HUES6 (cell line): ENCODE measurements around the gene NEK10.

Source experiments
- H3K27ac ChIP-seq: 2 replicates; pipeline ENCODE4 v1.7.0; 2013; ENCODE audit warnings: low read depth, mild to moderate bottlenecking, low read length, inconsistent platforms
- H3K27me3 ChIP-seq: 2 replicates; pipeline ENCODE4 v1.6.1; 2013; ENCODE audit warnings: low read length; ENCODE audit not compliant: control insufficient read depth, insufficient read depth
- H3K36me3 ChIP-seq: 2 replicates; pipeline ENCODE4 v1.6.1; 2013; ENCODE audit warnings: low read length; ENCODE audit not compliant: control insufficient read depth, insufficient read depth
- H3K4me1 ChIP-seq: 2 replicates; pipeline ENCODE4 v1.6.1; 2013; ENCODE audit warnings: low read length; ENCODE audit not compliant: control insufficient read depth, insufficient read depth
- H3K4me3 ChIP-seq: 2 replicates; pipeline ENCODE4 v1.5.1; 2013; ENCODE audit warnings: low read depth, low read length
- H3K9ac ChIP-seq: one replicate; pipeline ENCODE4 v1.6.1; 2013; ENCODE audit warnings: mild to moderate bottlenecking, low read length
- H3K9me3 ChIP-seq: 2 replicates; pipeline ENCODE4 v1.6.1; 2013; ENCODE audit warnings: low read depth, low read length; ENCODE audit not compliant: control insufficient read depth, insufficient read depth

The NEK10 gene

DNA sequence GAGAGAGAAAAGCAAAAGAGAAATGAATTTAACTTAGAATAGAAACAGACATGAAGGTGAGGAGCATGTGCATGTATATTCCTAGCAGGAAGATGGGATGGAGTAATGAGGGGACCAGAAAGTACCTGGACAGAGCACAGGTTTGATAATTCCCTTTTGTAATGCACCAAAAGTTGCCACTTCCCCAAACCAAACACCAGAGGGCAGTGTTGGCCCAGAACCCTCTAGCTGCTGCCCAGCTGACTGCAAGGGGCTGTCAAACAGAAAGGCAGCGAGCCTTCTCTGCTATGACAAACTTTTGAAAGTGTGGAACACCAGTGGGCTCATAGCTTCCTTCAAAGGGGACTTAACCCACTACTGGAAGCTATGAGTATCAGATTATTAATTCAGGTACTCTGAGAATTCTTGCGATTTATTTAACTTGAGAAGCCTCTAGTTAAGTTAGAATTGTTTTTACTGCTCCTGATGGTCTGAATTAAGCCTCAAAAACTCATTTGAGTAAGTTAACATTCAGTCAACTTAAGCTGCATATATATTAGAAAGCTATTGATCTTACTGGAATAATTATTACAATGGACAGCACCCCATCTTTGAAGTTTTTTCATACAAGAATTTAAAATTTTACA, 234.9 kb downstream of the NEK10 start:
- Histone ChIP-seq H3K27ac (no peak overlapping the region), H3K9me3 (no peaks in the 10 kb centered on the region), H3K9ac (no peak overlapping the region), H3K4me1 (no peaks in the 10 kb centered on the region), H3K4me3 (no peak overlapping the region), H3K36me3 (no peaks in the 10 kb centered on the region), H3K27me3 (no peaks in the 10 kb centered on the region)

DNA sequence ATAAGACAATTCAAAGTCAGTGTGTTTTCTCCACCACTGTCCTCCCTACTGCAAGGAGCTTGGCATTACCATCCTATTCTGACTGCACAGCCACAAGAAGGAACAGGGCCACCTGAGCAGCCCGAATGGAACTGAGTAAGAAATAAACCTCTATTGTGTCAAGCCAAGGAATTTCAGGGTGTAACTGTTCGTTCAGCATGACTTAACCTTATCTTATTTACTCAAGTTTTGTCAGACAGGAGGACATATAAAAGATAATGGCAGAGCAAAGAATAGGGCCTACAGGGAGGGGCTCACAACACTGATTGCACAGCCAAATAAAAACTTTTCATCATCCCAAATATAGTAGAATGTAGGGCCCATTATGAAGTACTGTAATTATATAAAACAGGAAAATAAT, 236.1 kb downstream of the NEK10 start:
- H3K9me3 ChIP-seq = no peaks in the 10 kb centered on the region
- H3K27ac ChIP-seq = no peak overlapping the region
- no peaks in the 10 kb centered on the region for H3K27me3 ChIP-seq
- H3K9ac ChIP-seq = no peak overlapping the region
- no peaks in the 10 kb centered on the region for H3K36me3 ChIP-seq
- no peaks in the 10 kb centered on the region for H3K4me1 ChIP-seq
- no peak overlapping the region for H3K4me3 ChIP-seq

DNA sequence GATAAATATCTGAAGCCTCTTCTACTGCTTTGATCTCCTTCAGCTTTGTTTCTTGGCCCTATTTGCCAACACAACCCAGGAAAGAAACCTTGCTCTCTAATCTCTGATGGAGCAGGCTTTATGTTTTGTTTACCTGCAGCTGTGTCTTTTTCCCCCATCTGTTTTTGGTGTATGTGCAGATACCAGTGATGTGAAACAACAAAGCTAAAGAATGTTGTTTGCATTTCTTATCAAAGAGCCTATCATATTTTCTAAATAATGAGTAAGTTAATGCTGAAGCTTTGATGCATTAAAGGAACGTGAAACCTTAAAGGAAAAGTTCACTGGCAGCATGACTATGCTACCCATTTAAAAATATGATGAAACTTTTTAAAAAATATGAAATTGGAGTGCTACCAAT, 238.4 kb downstream of the NEK10 start:
- H3K9ac ChIP-seq = no peak overlapping the region
- H3K9me3 ChIP-seq = no peaks in the 10 kb centered on the region

GRCh38 chr3:27127879-27128278, 241.3 kb downstream of the NEK10 start:
- Histone ChIP-seq H3K27me3 (no peaks in the 10 kb centered on the region), H3K9ac (no peak overlapping the region), H3K4me1 (0 out of 2 replicates have a peak, but pooled peaks cover 4% of the 10 kb centered on the region), H3K9me3 (no peaks in the 10 kb centered on the region), H3K36me3 (no peaks in the 10 kb centered on the region), H3K4me3 (no peak overlapping the region), H3K27ac (no peak overlapping the region)

More for the DNA sequence above, 238.4 kb downstream of the NEK10 start:
- Histone ChIP-seq H3K27ac (no peak overlapping the region), H3K4me3 (no peak overlapping the region), H3K36me3 (no peaks in the 10 kb centered on the region), H3K4me1 (no peaks in the 10 kb centered on the region), H3K27me3 (no peaks in the 10 kb centered on the region)

DNA sequence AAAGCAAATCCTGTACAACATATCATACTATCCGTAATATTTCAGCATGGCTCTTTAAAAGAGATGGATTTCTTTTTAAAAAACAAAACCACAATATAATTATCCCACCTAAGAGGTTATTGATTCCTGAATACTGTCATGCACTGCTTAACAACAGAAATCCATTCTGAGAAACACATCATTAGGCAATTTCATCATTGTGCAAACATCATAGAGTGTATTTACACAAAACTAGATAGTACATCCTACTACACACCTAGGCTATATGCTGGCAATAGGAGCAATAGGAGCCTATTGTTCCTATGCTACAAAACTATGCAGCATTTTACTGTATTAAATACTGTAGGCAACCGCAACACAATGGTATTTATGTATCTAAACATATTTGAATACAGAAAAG, 242.0 kb downstream of the NEK10 start:
- Histone ChIP-seq H3K4me1 (0 out of 2 replicates have a peak, but pooled peaks cover 4% of the 10 kb centered on the region), H3K36me3 (no peaks in the 10 kb centered on the region), H3K9ac (no peak overlapping the region), H3K27me3 (no peaks in the 10 kb centered on the region), H3K27ac (no peak overlapping the region), H3K4me3 (no peak overlapping the region), H3K9me3 (no peaks in the 10 kb centered on the region)

DNA sequence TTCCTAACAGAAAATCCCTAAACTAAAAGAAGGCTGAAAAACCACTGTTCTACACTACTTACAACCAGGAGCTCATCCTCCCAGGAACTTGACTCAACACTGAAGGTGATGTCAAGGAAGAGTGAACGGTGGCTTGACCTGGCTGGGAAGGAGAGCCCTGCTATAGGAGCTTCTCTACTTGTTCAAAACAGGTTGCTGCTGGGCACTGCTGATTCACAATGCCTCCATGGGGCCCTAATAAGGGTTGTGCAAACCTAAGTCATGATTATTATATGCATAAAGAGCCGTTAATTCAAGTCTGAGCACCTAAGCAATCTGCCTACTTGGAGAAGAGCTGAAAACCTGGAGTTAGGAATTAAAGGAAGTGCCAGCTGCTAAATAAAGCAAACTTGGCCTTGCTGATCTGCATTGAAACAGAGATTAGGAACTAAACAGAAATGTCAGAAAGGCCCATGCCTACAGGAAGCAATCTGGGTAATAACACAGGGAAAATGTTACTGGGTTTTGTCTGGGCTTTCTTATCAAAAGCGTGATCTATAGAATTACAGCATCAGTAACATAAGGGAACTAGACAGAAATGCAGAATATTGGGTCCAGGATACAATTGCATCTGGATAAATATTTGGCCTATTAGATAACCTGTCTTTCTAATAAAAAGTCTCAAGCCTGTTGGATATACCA, 243.2 kb downstream of the NEK10 start:
- Histone ChIP-seq H3K36me3 (no peaks in the 10 kb centered on the region), H3K9me3 (peaks cover 5% of the 10 kb centered on the region; the same call in 1 of the 2 replicates), H3K4me1 (0 out of 2 replicates have a peak, but pooled peaks cover 4% of the 10 kb centered on the region), H3K9ac (no peak overlapping the region), H3K4me3 (no peak overlapping the region), H3K27ac (no peak overlapping the region), H3K27me3 (no peaks in the 10 kb centered on the region)

- peaks cover 6% of the 10 kb centered on the region; the same call in 1 of the 2 replicates for H3K9me3 ChIP-seq
- H3K4me1 ChIP-seq = 0 out of 2 replicates have a peak, but pooled peaks cover 6% of the 10 kb centered on the region
- no peaks in the 10 kb centered on the region for H3K27me3 ChIP-seq
- H3K4me3 ChIP-seq = no peak overlapping the region
- no peaks in the 10 kb centered on the region for H3K36me3 ChIP-seq
- no peak overlapping the region for H3K27ac ChIP-seq
- H3K9ac ChIP-seq = no peak overlapping the region
Measured at GRCh38 chr3:27119639-27120038, 249.5 kb downstream of the NEK10 start.

GRCh38 chr3:27115352-27115751, 253.8 kb downstream of the NEK10 start:
- peaks cover 11% of the 10 kb centered on the region; the same call in 1 of the 2 replicates for H3K4me1 ChIP-seq

DNA sequence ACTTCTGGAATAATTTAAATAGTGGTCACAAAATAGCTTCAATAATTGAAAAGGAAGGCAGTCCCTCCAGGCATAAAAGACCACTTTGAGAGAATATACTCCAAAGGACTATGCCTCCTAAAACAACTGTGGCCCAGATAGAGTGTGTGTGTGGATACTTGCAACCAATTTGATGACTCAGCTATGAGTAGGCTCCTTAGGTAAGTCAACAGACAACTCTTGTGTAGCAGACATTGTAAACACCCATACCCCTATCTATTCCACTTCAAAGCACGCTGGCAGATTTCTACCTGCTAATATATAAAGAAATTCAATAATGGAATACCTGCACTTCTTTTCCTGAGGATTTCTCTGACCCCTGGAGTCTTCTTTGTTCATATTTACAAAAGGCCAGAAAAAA, 254.5 kb downstream of the NEK10 start:
- H3K9me3 ChIP-seq = no peaks in the 10 kb centered on the region
- no peaks in the 10 kb centered on the region for H3K27me3 ChIP-seq
- no peak overlapping the region for H3K4me3 ChIP-seq
- no peak overlapping the region for H3K27ac ChIP-seq
- H3K9ac ChIP-seq = no peak overlapping the region
- H3K4me1 ChIP-seq = peaks cover 11% of the 10 kb centered on the region; the same call in 1 of the 2 replicates
- H3K36me3 ChIP-seq = no peaks in the 10 kb centered on the region

More at GRCh38 chr3:27115352-27115751, 253.8 kb downstream of the NEK10 start:
- H3K27me3 ChIP-seq = no peaks in the 10 kb centered on the region
- no peaks in the 10 kb centered on the region for H3K9me3 ChIP-seq
- no peak overlapping the region for H3K4me3 ChIP-seq
- H3K36me3 ChIP-seq = no peaks in the 10 kb centered on the region
- H3K27ac ChIP-seq = no peak overlapping the region
- no peak overlapping the region for H3K9ac ChIP-seq

DNA sequence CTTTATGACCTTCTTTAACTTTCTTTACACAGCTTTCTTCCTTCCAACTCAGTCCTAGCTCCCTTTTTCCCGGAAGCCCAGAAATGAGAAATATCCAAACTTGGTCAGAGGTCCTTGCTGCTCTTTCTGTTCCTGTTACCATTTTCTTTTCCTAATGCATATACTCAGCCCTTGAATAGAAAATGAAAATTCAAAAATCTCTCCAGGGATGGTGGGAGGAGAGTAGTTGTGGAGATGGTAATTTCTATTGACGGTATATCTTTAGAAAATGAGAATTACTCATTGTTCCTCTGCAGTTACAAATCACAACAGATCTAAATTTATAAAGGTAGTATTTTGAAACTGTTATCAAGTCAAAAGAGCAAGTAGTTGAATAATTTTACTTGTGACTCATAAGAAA, 255.1 kb downstream of the NEK10 start:
- H3K27ac ChIP-seq = no peak overlapping the region
- no peaks in the 10 kb centered on the region for H3K27me3 ChIP-seq
- no peaks in the 10 kb centered on the region for H3K36me3 ChIP-seq
- peaks cover 11% of the 10 kb centered on the region; the same call in 1 of the 2 replicates for H3K4me1 ChIP-seq
- H3K9ac ChIP-seq = no peak overlapping the region
- no peaks in the 10 kb centered on the region for H3K9me3 ChIP-seq
- H3K4me3 ChIP-seq = no peak overlapping the region

- Histone ChIP-seq H3K4me3 (no peak overlapping the region), H3K36me3 (no peaks in the 10 kb centered on the region), H3K4me1 (peaks cover 49% of the 10 kb centered on the region), H3K27me3 (no peaks in the 10 kb centered on the region), H3K9me3 (no peaks in the 10 kb centered on the region), H3K9ac (no peak overlapping the region), H3K27ac (no peak overlapping the region)
Measured at GRCh38 chr3:27110020-27110419, 259.2 kb downstream of the NEK10 start.
